Dedifferentiated amniotic fluid mesenchymal stem cell (primary cell): Measurements from ENCODE around the gene CYP4F3.
"Not testable (repeated sequence)": the region's sequence is repeated elsewhere in the genome, so short reads cannot be mapped to it uniquely, and the experiment has no call there.

Experiments used
- DNase-seq: peaks from one replicate; pipeline ENCODE4 v3.0.0-alpha.2; 2016; ENCODE audit errors: extremely low spot score

The CYP4F3 gene

GRCh38 chr19:15669891-15670290 is 29.2 kb downstream of the CYP4F3 start:
- no peak for DNase-seq

- DNase-seq = no peak
These were observed 30.6 kb downstream of the CYP4F3 start for GRCh38 chr19:15671237-15671821.

DNA sequence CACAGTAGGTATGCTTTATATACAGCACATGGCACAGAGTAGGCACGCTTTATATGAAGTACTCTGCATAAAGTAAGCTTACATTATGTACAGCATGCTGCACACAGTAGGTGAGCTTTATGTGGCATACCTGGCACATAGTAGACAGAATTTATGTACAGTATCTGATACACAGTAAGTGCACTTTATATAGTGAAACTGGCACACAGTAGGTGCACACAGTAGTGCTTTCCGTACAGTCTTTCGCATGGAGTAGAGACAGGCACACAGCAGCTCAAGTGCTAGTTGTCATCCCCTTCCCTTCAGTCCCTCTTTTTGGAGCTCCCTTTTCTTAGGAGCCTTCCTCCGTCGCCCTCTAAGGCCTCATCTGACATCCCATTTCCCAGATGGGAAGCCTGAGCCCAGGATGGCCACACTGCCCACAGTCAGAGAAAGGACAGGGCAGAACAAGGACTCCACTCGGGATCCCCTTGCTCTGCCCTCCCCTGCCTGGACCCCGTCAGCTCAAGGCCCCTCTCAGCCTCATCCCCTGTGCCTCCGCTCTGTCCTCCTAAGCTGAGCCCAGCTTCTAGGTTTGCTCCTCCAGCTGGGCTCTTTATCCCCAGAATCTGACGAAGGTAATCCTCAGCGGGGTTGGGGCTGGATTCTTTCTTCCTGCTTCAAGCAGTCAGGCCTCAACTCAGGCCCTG is 31.3 kb downstream of the CYP4F3 start:
- DNase-seq = no peak

GRCh38 chr19:15672580-15673175 is 32.0 kb downstream of the CYP4F3 start, which contains the start of gene CYP4F12:
TSS of gene CYP4F12 (plus strand) at chr19:15673087. CDS start at chr19:15673530, 443 bp downstream.
- DNase-seq = no peak

DNA sequence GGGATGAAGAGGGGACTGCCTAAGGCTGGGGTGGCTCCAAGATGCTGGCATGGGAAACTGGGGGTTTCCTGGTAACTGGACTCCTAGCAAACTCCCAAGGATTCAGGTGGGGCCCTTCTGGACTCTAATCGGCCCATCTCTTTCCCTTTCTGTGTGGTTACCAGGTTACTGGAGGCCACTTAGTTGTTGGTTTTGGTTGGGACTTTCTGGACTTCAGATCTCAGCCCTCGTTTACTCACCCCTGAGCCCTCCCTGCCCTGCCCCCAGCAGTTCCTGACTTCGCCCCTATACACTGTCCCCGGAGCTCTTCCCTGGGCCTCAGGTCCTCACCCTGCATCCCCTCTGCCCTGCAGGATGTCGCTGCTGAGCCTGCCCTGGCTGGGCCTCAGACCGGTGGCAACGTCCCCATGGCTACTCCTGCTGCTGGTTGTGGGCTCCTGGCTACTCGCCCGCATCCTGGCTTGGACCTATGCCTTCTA is 32.5 kb downstream of the CYP4F3 start:
- DNase-seq = no peak

DNA sequence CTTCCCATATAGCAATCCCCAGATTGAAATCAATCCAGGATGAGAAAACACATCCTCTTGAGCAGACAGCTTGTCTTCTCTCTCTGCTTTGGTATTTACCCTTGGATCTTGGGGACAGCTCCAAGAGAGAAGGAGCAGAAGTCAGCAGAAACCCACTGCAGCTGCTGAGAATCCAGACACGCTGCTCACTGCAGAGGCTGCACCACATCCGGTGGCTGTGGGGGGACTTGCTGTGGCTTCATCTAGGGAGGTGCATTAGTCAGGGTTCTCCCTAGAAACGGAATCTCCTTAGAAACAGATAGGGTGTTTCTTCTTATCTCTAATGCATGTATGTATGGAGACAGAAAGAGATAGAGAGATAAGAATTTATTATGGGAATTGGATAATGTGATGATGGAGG is 34.9 kb downstream of the CYP4F3 start:
- DNase-seq = no peak

- DNase-seq = no peak
These were observed 38.4 kb downstream of the CYP4F3 start for GRCh38 chr19:15679089-15679488.

DNA sequence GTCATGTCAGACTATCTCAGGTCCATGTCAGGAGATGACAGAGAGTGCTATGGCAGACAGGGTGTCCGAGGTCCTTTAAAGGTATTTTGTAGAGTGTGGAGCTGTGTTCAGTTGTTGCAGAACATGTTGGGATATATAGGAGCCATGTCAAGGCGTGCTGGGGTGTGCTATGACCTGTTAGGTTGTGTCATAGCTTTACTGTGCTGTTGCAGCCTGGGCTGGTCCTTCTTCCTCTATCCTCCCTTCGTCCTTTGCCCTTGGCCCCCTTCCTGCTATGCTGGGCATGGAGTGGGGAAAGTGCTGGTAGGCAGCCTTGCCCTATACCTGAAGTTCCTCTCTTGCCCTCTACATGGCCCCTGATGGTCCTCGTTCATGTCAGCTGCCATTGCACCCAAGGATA is 39.2 kb downstream of the CYP4F3 start:
- not testable (repeated sequence) for DNase-seq

DNA sequence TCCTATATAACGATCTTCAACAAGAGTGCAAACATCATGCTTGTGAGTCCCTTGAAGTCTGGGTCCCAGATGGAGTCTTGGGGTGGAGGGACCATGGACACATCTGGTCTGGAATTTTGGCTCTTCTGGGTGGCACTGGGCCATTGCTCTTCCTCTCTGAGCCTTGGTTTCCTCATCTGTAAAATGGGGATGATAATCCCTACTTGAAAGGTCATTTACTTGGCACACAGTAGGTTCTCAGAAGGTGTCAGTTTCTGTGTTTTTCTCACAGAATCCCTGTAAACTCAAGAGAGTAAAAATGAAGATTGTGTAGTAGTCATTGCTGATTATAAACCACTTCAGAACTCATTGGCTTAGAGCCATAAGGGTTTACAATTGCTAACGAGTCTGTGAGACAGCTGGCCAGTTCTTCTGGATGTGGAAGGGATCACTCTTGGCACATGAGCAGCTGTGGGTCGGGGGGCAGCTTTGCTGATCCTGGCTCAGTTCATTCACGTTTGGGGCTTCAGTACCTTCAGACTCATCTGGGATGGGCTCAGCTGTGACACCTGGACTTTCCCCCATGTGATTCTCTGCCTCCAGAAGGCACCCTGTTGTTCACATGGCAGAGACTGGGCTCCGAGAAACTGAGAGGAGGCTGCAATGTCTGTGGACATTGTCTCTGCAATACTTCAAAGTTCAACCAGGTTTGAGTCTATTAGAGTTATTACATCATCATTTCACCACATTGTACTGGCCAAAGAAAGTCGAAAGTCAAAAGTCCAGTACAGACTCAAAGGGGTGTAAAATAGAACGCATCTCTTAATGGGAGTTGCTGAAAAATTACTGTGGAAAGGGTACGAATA is 40.0 kb downstream of the CYP4F3 start:
- DNase-seq = no peak

DNA sequence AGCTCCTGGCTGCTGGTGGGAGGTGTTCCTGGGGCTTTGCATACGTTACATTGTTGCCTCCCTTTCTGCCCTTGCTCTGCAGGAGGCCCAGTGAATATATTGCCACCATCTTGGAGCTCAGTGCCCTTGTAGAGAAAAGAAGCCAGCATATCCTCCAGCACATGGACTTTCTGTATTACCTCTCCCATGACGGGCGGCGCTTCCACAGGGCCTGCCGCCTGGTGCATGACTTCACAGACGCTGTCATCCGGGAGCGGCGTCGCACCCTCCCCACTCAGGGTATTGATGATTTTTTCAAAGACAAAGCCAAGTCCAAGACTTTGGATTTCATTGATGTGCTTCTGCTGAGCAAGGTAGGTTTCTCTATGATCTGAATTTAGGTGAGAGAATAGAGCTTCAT is 42.7 kb downstream of the CYP4F3 start:
- no peak for DNase-seq

GRCh38 chr19:15684828-15685227 is 44.1 kb downstream of the CYP4F3 start:
- no peak for DNase-seq

DNA sequence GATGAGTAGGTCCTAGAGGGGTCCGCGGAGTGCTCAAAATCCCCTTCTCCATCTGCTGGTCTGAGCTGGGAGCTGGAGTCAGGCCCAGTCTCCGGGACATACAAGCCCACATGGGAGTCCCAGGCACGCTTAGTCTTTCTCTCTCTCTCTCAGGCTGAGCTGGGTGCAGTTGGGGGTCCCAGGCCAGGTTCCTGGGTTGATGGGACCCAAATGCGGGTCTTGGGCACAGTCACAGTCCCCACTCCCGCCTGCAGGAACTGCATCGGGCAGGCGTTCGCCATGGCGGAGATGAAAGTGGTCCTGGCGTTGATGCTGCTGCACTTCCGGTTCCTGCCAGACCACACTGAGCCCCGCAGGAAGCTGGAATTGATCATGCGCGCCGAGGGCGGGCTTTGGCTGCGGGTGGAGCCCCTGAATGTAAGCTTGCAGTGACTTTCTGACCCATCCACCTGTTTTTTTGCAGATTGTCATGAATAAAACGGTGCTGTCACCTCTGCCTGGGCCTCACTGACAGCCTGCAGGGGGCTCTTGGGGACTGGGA is 56.0 kb downstream of the CYP4F3 start:
- DNase-seq = no peak

GRCh38 chr19:15701757-15702533 is 61.2 kb downstream of the CYP4F3 start:
- DNase-seq = no peak

GRCh38 chr19:15702534-15702930 is 61.8 kb downstream of the CYP4F3 start:
- no peak for DNase-seq
